HG03066 (cell line): ENCODE data around the gene ITGBL1.
"Not testable (repeated sequence)": the region's sequence is repeated elsewhere in the genome, so short reads cannot be mapped to it uniquely, and the experiment has no call there.

Source experiments
- ATAC-seq: cut with Tn5 transposase; IDR thresholded peaks from one replicate; pipeline ENCODE4 v1.9.1; 2021; ENCODE audit warnings: low read depth; ENCODE audit not compliant: unreplicated experiment

Gene ITGBL1

GRCh38 chr13:101499406-101499805 lies 46.9 kb downstream of the ITGBL1 start:
- no peak for ATAC-seq

GRCh38 chr13:101502618-101503017 lies 50.1 kb downstream of the ITGBL1 start:
- no peak for ATAC-seq

- ATAC-seq: no peak
Observed at GRCh38 chr13:101511161-101511560, 58.7 kb downstream of the ITGBL1 start.

GRCh38 chr13:101511766-101512165 lies 59.3 kb downstream of the ITGBL1 start:
- no peak for ATAC-seq

- ATAC-seq: no peak
Observed at GRCh38 chr13:101512650-101513049, 60.2 kb downstream of the ITGBL1 start.

GRCh38 chr13:101514100-101514499 lies 61.6 kb downstream of the ITGBL1 start:
- ATAC-seq: no peak

GRCh38 chr13:101514695-101515275 lies 62.3 kb downstream of the ITGBL1 start:
- peak; percentile 68 for ATAC-seq

GRCh38 chr13:101515504-101515903 lies 63.0 kb downstream of the ITGBL1 start:
- no peak for ATAC-seq

GRCh38 chr13:101516262-101516661 lies 63.8 kb downstream of the ITGBL1 start:
- no peak for ATAC-seq

GRCh38 chr13:101520672-101521071 lies 68.2 kb downstream of the ITGBL1 start:
- ATAC-seq: no peak

- ATAC-seq: no peak
Observed at GRCh38 chr13:101521371-101521770, 68.9 kb downstream of the ITGBL1 start.

- no peak for ATAC-seq
Observed at GRCh38 chr13:101522607-101523006, 70.1 kb downstream of the ITGBL1 start.

GRCh38 chr13:101523154-101524131 lies 71.0 kb downstream of the ITGBL1 start:
- no peak for ATAC-seq

- no peak for ATAC-seq
Observed at GRCh38 chr13:101527130-101527529, 74.7 kb downstream of the ITGBL1 start.

- no peak for ATAC-seq
Observed at GRCh38 chr13:101529422-101529821, 76.9 kb downstream of the ITGBL1 start.

- ATAC-seq: no peak
Observed at GRCh38 chr13:101530293-101530692, 77.8 kb downstream of the ITGBL1 start.

- ATAC-seq: no peak
Observed at GRCh38 chr13:101535192-101535746, 82.8 kb downstream of the ITGBL1 start.

GRCh38 chr13:101536079-101536478 lies 83.6 kb downstream of the ITGBL1 start:
- no peak for ATAC-seq

- ATAC-seq: not testable (repeated sequence)
Observed at GRCh38 chr13:101544544-101544943, 92.1 kb downstream of the ITGBL1 start.

GRCh38 chr13:101544979-101545378 lies 92.5 kb downstream of the ITGBL1 start:
- ATAC-seq: no peak

GRCh38 chr13:101545521-101545920 lies 93.0 kb downstream of the ITGBL1 start:
- no peak for ATAC-seq
